ENCODE data around the gene ZMYM2. TPM values are rescaled to one million over a fixed set of nuclear protein-coding genes. Genes with fewer than 3 reads are reported as not detected.

Gene ZMYM2
- polyA plus RNA-seq, 3 donors, result 6.7 to 32.6 (median 8.5) TPM

- Histone ChIP-seq H3K79me2 (ENCODE audit: insufficient read depth, low read length) (peaks cover 30% of the 10 kb centered on the region), H3K27me3 (ENCODE audit: control insufficient read depth in 2 of 2, insufficient read depth in 2 of 2, low read length in 2 of 2) (no peaks in the 10 kb centered on the region), H3K9ac (ENCODE audit: insufficient read depth, low read length, poor library complexity, severe bottlenecking) (no peak overlapping the region), H3K36me3 (replicated peaks in 1 of 2; ENCODE audit: control insufficient read depth in 1 of 2, insufficient read depth in 2 of 2, low read length in 2 of 2) (peaks cover 28 to 92% of the 10 kb centered on the region in 2 donors), H2AFZ (ENCODE audit: insufficient read depth, low read depth, low read length, poor library complexity, severe bottlenecking) (no peak overlapping the region), H3K4me2 (replicated peaks; ENCODE audit: extremely low read depth, low read length, poor library complexity, severe bottlenecking) (no peak overlapping the region), H3K27ac (ENCODE audit: low read depth in 1 of 2, low read length in 2 of 2) (no peak overlapping the region), H3K4me3 (replicated peaks in 1 of 3; ENCODE audit: low read depth in 2 of 3, low read length in 3 of 3) (no peak overlapping the region), H3K9me3 (replicated peaks in 1 of 2; ENCODE audit: control insufficient read depth in 1 of 2, insufficient read depth in 1 of 2, low read length in 2 of 2) (peaks cover 9 to 32% of the 10 kb centered on the region in 2 donors), H3K4me1 (ENCODE audit: control insufficient read depth in 1 of 2, insufficient read depth in 2 of 2, low read length in 2 of 2) (no peaks in the 10 kb centered on the region), H4K20me1 (ENCODE audit: insufficient read depth, low read length) (peaks cover 36% of the 10 kb centered on the region)
- peaks cover 8 to 32% (median 30%) of the 10 kb centered on the region in 7 donors for H3K9me3 Mint-ChIP-seq
- intact Hi-C loops (cut with micrococcal nuclease), result no loop called here
- H3K36me3 Mint-ChIP-seq, result peaks cover 71 to 90% of the 10 kb centered on the region in 2 donors
- peaks cover 0 to 2% (median 0%) of the 10 kb centered on the region in 3 donors for H3K27me3 Mint-ChIP-seq (ENCODE audit: low read depth in 3 of 3)
- whole genome bisulfite sequencing (ENCODE audit: insufficient coverage), result no CpG with 5 or more reads among the region's 2 CpGs
- TF ChIP-seq CTCF (IDR thresholded peaks at IDR 0.05), result no peak
- H3K27ac Mint-ChIP-seq, result no peak overlapping the region
- no peak for DNase-seq
- H3K4me3 Mint-ChIP-seq, result no peak overlapping the region
- H3K4me1 Mint-ChIP-seq, result no peaks in the 10 kb centered on the region
These were observed 57.2 kb downstream of the ZMYM2 start for GRCh38 chr13:20015763-20016162.

GRCh38 chr13:20016649-20017364 is 58.3 kb downstream of the ZMYM2 start:
- H3K4me1 ChIP-seq (ENCODE audit: control insufficient read depth in 1 of 2, insufficient read depth in 2 of 2, low read length in 2 of 2), result no peaks in the 10 kb centered on the region
- Mint-ChIP-seq H3K36me3 (peaks cover 75 to 90% of the 10 kb centered on the region in 2 donors), H3K4me3 (no peak overlapping the region), H3K27me3 (ENCODE audit: low read depth in 3 of 3) (peaks cover 0 to 2% (median 0%) of the 10 kb centered on the region in 3 donors), H3K9me3 (peaks cover 8 to 32% (median 28%) of the 10 kb centered on the region in 7 donors), H3K4me1 (no peaks in the 10 kb centered on the region), H3K27ac (no peak overlapping the region)
- H3K27me3 ChIP-seq (ENCODE audit: control insufficient read depth in 2 of 2, insufficient read depth in 2 of 2, low read length in 2 of 2), result no peaks in the 10 kb centered on the region
- DNase-seq, result no peak
- no peak overlapping the region for H2AFZ ChIP-seq (ENCODE audit: insufficient read depth, low read depth, low read length, poor library complexity, severe bottlenecking)
- peaks cover 30% of the 10 kb centered on the region for H3K79me2 ChIP-seq (ENCODE audit: insufficient read depth, low read length)
- H4K20me1 ChIP-seq (ENCODE audit: insufficient read depth, low read length), result peaks cover 36% of the 10 kb centered on the region
- no peak overlapping the region for H3K4me3 ChIP-seq (replicated peaks in 1 of 3; ENCODE audit: low read depth in 2 of 3, low read length in 3 of 3)
- H3K9ac ChIP-seq (ENCODE audit: insufficient read depth, low read length, poor library complexity, severe bottlenecking), result no peak overlapping the region
- no peak overlapping the region for H3K4me2 ChIP-seq (replicated peaks; ENCODE audit: extremely low read depth, low read length, poor library complexity, severe bottlenecking)
- no peak overlapping the region for H3K27ac ChIP-seq (ENCODE audit: low read depth in 1 of 2, low read length in 2 of 2)
- TF ChIP-seq CTCF (IDR thresholded peaks at IDR 0.05), result no peak
- H3K9me3 ChIP-seq (replicated peaks in 1 of 2; ENCODE audit: control insufficient read depth in 1 of 2, insufficient read depth in 1 of 2, low read length in 2 of 2), result peaks cover 9 to 32% of the 10 kb centered on the region in 2 donors
- intact Hi-C loops (cut with micrococcal nuclease), result no loop called here
- WGBS (ENCODE audit: insufficient coverage), result no CpG with 5 or more reads among the region's 3 CpGs
- peaks cover 31 to 91% of the 10 kb centered on the region in 2 donors for H3K36me3 ChIP-seq (replicated peaks in 1 of 2; ENCODE audit: control insufficient read depth in 1 of 2, insufficient read depth in 2 of 2, low read length in 2 of 2)
